HepG2 (cell line): ENCODE results near the gene SLC38A2. TPM values are rescaled to one million over a fixed set of nuclear protein-coding genes. Genes with fewer than 3 reads are reported as not detected.
A peak's percentile ranks its signal among the peaks of the same experiment; 100 is the strongest.

Experiments
- ADNP ChIP-seq: sonication (generic); formaldehyde crosslinking; IDR thresholded peaks from 2 replicates; pipeline ENCODE4 v1.4.0; 2020; ENCODE audit warnings: missing genetic modification reagents
- ARNT2 ChIP-seq: sonication (generic); formaldehyde crosslinking; IDR thresholded peaks from 2 replicates; pipeline ENCODE4 v1.8.0; 2022; ENCODE audit warnings: mild to moderate bottlenecking, low read depth, missing genetic modification reagents, moderate library complexity
- CCAR2 ChIP-seq: fragments of 200-400 bp; formaldehyde crosslinking; optimal IDR thresholded peaks from 2 replicates; pipeline ENCODE3; 2018; ENCODE audit warnings: low read depth, mild to moderate bottlenecking, low read length, moderate library complexity
- ETV6 ChIP-seq: sonication (generic); formaldehyde crosslinking; conservative IDR thresholded peaks from 2 replicates; pipeline ENCODE4 v1.4.0; 2020; ENCODE audit warnings: missing genetic modification reagents
- FOXC1 ChIP-seq: sonication (generic); formaldehyde crosslinking; IDR thresholded peaks from 2 replicates; pipeline ENCODE4 v1.8.0; 2022; ENCODE audit warnings: mild to moderate bottlenecking, missing genetic modification reagents, borderline replicate concordance
- HHEX ChIP-seq: IDR thresholded peaks from 2 replicates; pipeline ENCODE4 v1.6.1; 2016; ENCODE audit warnings: control low read depth
- MED1 ChIP-seq: sonication (generic); formaldehyde crosslinking; IDR thresholded peaks from 2 replicates; pipeline ENCODE4 v1.4.0; 2020; ENCODE audit warnings: missing genetic modification reagents
- MYC ChIP-seq: sonication (generic); formaldehyde crosslinking; IDR thresholded peaks from 2 replicates; pipeline ENCODE4 v1.9.0; 2021; ENCODE audit warnings: missing genetic modification reagents, borderline replicate concordance
- MZF1 ChIP-seq: sonication (generic); formaldehyde crosslinking; IDR thresholded peaks from 2 replicates; pipeline ENCODE4 v1.8.1; 2023; ENCODE audit warnings: mild to moderate bottlenecking, missing genetic modification reagents, borderline replicate concordance
- NR3C1 ChIP-seq: sonication (generic); formaldehyde crosslinking; IDR thresholded peaks from 2 replicates; pipeline ENCODE4 v1.4.0; 2020; ENCODE audit warnings: missing genetic modification reagents
- SNAPC2 ChIP-seq: sonication (generic); formaldehyde crosslinking; IDR thresholded peaks from 2 replicates; pipeline ENCODE4 v1.8.1; 2022; ENCODE audit warnings: mild to moderate bottlenecking, missing genetic modification reagents
- SP1 ChIP-seq, 2 experiments: fragments of 450-650 bp in 1 of 2; sonication (generic) in 1 of 2; formaldehyde crosslinking in 1 of 2; IDR thresholded peaks; 2 replicates each; pipeline versions ENCODE4 v1.4.0 to v1.6.1; 2016 to 2020; ENCODE audit warnings: missing genetic modification reagents in 1 of 2
- SRSF4 ChIP-seq: fragments of 200-400 bp; formaldehyde crosslinking; IDR thresholded peaks from one replicate; pipeline ENCODE4 v1.6.1; 2018; ENCODE audit warnings: mild to moderate bottlenecking, low read depth, low read length, moderate library complexity; ENCODE audit not compliant: poor library complexity, severe bottlenecking
- SSRP1 ChIP-seq: IDR thresholded peaks from 2 replicates; pipeline ENCODE4 v1.6.1; 2016; ENCODE audit warnings: control low read depth
- ZFY ChIP-seq: sonication (generic); formaldehyde crosslinking; IDR thresholded peaks from 2 replicates; pipeline ENCODE4 v1.4.0; 2020; ENCODE audit warnings: missing genetic modification reagents
- ZKSCAN5 ChIP-seq: sonication (generic); formaldehyde crosslinking; IDR thresholded peaks from 2 replicates; pipeline ENCODE4 v1.5.1; 2020; ENCODE audit warnings: mild to moderate bottlenecking, missing genetic modification reagents
- ZMYM2 ChIP-seq: sonication (generic); formaldehyde crosslinking; IDR thresholded peaks from 2 replicates; pipeline ENCODE4 v1.8.0; 2022; ENCODE audit warnings: mild to moderate bottlenecking, missing genetic modification reagents
- ZNF136 ChIP-seq: sonication (generic); formaldehyde crosslinking; IDR thresholded peaks from 2 replicates; pipeline ENCODE4 v1.8.1; 2022; ENCODE audit warnings: low read depth, mild to moderate bottlenecking, moderate library complexity, missing genetic modification reagents
- ZNF143 ChIP-seq: sonication (generic); formaldehyde crosslinking; IDR thresholded peaks from 2 replicates; pipeline ENCODE4 v1.4.0; 2020; ENCODE audit warnings: missing genetic modification reagents
- ZNF230 ChIP-seq: sonication (generic); formaldehyde crosslinking; IDR thresholded peaks from 2 replicates; pipeline ENCODE4 v1.4.0; 2020; ENCODE audit warnings: mild to moderate bottlenecking, missing genetic modification reagents
- ZNF547 ChIP-seq: sonication (generic); formaldehyde crosslinking; IDR thresholded peaks from 2 replicates; pipeline ENCODE4 v1.5.1; 2020; ENCODE audit warnings: mild to moderate bottlenecking, missing genetic modification reagents
- ZNF549 ChIP-seq: sonication (generic); formaldehyde crosslinking; IDR thresholded peaks from 2 replicates; pipeline ENCODE4 v1.5.0; 2020; ENCODE audit warnings: missing genetic modification reagents
- polyA plus RNA-seq, 8 experiments: library from polyadenylated mRNA; depleted of rRNA in 3 of 8; stranded (reverse) in 7 of 8; unstranded in 1 of 8; fragments of >200 nt; fragmentation: Illumina TruSeq in 4 of 8; extraction: Trizol in 4 of 8; gene quantifications; 2 replicates each; pipeline versions ENCODE4 v1.2.1 to v1.2.3, GENCODE V29; 2011 to 2016; ENCODE audit warnings: low read depth in 4 of 8, missing spikeins in 1 of 8, mixed read lengths in 1 of 8; ENCODE audit not compliant: insufficient read depth in 1 of 8
- total RNA-seq, 5 experiments: library from RNA; depleted of rRNA; stranded (reverse); fragments of >200 nt; fragmentation: Illumina TruSeq; extraction: Trizol; gene quantifications; 2 replicates each; pipeline ENCODE4 v1.2.3, GENCODE V29; 2016; ENCODE audit warnings: low read depth in 1 of 5
- TF ChIP-seq, protein P1 (sequence below): sonication (generic); formaldehyde crosslinking; IDR thresholded peaks from 2 replicates; pipeline ENCODE4 v1.5.1; 2020; ENCODE audit warnings: missing genetic modification reagents, mild to moderate bottlenecking, borderline replicate concordance
- TF ChIP-seq, protein P2 (sequence below): sonication (generic); formaldehyde crosslinking; IDR thresholded peaks from 2 replicates; pipeline ENCODE4 v1.4.0; 2020; ENCODE audit warnings: missing genetic modification reagents; ENCODE audit errors: not compliant biosample characterization
- TF ChIP-seq, protein P3 (sequence below): sonication (generic); formaldehyde crosslinking; IDR thresholded peaks from 2 replicates; pipeline ENCODE4 v1.4.0; 2020; ENCODE audit warnings: missing genetic modification reagents, mild to moderate bottlenecking, borderline replicate concordance

The SLC38A2 gene
- total and polyA plus RNA-seq, 2 of the 13 experiments (the other 11 are each of a cell fraction or from before 2014, with no cell fraction given) = 368 to 880 TPM

DNA sequence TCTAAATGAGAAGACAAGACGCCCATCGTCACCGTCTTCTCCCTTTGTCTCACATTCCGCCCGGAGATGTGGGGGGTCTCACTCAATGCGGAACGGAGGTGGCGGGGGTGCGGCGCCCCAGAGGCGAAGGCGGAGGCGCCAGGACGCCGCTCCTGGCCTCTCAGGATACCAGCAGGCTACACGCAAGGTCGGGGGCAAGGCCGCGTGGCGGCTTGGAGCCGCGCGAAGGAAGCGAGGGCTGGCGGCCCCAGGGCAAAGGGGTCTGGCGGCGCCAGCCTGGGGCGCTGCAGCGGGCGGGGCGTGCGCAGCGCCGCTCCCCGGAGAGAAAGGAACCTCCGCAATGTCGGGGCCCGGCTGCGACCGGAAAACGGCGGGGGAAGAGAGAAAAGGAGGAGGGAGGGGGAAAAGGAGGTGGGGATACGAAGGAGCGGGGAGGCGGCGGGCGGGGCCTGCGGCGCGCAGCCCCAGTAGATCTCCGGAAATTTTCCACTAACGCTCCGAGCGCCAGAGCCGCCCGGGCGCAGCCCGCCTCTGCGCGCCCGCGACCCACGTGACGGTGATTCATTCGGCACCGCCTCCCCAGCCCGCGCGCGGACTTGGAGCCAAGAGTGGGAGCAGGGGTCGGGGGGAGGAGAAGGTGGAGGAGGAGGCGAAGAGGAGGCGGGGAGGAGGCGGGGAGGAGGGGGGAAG is 10.5 kb upstream of the SLC38A2 start (continued):
- TF ChIP-seq FOXC1 (peak; percentile 55; the same call in 1 of the 2 replicates), ZFY (CRISPR knock-in tag) (peak; percentile 60), ZNF547 (CRISPR knock-in tag) (peak; percentile 80; the same call in 1 of the 2 replicates), ARNT2 (CRISPR knock-in tag) (no peak; the same call in 1 of the 2 replicates), ADNP (no peak), CCAR2 (no peak), ZNF549 (CRISPR knock-in tag) (no peak), ZMYM2 (no peak), MZF1 (CRISPR knock-in tag) (no peak), ZNF143 (no peak), SSRP1 (CRISPR knock-in tag) (no peak), SNAPC2 (CRISPR knock-in tag) (no peak), MED1 (CRISPR knock-in tag) (no peak; the same call in none of the 2 replicates), ETV6 (0 out of 2 replicates have a peak, but pooled peaks have one; percentile 54), NR3C1 (no peak), SRSF4 (no peak), SP1 (IDR thresholded peaks at IDR 0.05) (no peak), SP1 (CRISPR knock-in tag; IDR thresholded peaks at IDR 0.05) (no peak), HHEX (CRISPR knock-in tag) (0 out of 2 replicates have a peak, but pooled peaks have one; percentile 14), ZKSCAN5 (CRISPR knock-in tag) (no peak), ZNF230 (CRISPR knock-in tag) (no peak), ZNF136 (CRISPR knock-in tag) (no peak), MYC (CRISPR knock-in tag) (peak; percentile 81)
- TF ChIP-seq, protein P1, sequence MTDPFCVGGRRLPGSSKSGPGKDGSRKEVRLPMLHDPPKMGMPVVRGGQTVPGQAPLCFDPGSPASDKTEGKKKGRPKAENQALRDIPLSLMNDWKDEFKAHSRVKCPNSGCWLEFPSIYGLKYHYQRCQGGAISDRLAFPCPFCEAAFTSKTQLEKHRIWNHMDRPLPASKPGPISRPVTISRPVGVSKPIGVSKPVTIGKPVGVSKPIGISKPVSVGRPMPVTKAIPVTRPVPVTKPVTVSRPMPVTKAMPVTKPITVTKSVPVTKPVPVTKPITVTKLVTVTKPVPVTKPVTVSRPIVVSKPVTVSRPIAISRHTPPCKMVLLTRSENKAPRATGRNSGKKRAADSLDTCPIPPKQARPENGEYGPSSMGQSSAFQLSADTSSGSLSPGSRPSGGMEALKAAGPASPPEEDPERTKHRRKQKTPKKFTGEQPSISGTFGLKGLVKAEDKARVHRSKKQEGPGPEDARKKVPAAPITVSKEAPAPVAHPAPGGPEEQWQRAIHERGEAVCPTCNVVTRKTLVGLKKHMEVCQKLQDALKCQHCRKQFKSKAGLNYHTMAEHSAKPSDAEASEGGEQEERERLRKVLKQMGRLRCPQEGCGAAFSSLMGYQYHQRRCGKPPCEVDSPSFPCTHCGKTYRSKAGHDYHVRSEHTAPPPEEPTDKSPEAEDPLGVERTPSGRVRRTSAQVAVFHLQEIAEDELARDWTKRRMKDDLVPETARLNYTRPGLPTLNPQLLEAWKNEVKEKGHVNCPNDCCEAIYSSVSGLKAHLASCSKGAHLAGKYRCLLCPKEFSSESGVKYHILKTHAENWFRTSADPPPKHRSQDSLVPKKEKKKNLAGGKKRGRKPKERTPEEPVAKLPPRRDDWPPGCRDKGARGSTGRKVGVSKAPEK (CRISPR knock-in tag) = no peak
- TF ChIP-seq, protein P2, sequence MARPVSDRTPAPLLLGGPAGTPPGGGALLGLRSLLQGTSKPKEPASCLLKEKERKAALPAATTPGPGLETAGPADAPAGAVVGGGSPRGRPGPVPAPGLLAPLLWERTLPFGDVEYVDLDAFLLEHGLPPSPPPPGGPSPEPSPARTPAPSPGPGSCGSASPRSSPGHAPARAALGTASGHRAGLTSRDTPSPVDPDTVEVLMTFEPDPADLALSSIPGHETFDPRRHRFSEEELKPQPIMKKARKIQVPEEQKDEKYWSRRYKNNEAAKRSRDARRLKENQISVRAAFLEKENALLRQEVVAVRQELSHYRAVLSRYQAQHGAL (CRISPR knock-in tag) = no peak
- TF ChIP-seq, protein P3, sequence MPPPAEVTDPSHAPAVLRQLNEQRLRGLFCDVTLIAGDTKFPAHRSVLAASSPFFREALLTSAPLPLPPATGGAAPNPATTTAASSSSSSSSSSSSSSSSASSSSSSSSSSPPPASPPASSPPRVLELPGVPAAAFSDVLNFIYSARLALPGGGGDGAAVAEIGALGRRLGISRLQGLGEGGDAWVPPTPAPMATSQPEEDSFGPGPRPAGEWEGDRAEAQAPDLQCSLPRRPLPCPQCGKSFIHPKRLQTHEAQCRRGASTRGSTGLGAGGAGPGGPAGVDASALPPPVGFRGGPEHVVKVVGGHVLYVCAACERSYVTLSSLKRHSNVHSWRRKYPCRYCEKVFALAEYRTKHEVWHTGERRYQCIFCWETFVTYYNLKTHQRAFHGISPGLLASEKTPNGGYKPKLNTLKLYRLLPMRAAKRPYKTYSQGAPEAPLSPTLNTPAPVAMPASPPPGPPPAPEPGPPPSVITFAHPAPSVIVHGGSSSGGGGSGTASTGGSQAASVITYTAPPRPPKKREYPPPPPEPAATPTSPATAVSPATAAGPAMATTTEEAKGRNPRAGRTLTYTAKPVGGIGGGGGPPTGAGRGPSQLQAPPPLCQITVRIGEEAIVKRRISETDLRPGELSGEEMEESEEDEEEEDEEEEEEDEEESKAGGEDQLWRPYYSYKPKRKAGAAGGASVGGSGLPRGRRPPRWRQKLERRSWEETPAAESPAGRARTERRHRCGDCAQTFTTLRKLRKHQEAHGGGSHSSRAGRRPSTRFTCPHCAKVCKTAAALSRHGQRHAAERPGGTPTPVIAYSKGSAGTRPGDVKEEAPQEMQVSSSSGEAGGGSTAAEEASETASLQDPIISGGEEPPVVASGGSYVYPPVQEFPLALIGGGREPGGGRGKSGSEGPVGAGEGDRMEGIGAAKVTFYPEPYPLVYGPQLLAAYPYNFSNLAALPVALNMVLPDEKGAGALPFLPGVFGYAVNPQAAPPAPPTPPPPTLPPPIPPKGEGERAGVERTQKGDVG (CRISPR knock-in tag) = no peak; the same call in 1 of the 2 replicates
